PC-3 (cell line): Measurements from ENCODE around the gene DALRD3. TPM values are rescaled to one million over a fixed set of nuclear protein-coding genes. Genes with fewer than 3 reads are reported as not detected.
A peak's percentile ranks its signal among the peaks of the same experiment; 100 is the strongest.

Source experiments
- ATAC-seq: fragments of 200-7000 bp; cut with Tn5 transposase; 2 replicates; pipeline ENCODE4 v1.9.1; 2020; ENCODE audit warnings: mild to moderate bottlenecking, moderate library complexity
- BruUV-seq: library from RNA; stranded (reverse); fragments of 400-500 nt; replicated peaks from 2 replicates; lab custom pipeline; 2021; lab: Mats Ljungman, UMichigan
- CTCF ChIA-PET: fragments of 300-600 bp; sonication (Branson Sonifier 250); formaldehyde crosslinking; loops from one replicate; lab custom pipeline; 2022; ENCODE audit warnings: antibody characterized with exemption; lab: Charles Lee
- POLR2A ChIA-PET: fragments of 300-600 bp; sonication (Branson Sonifier 250); formaldehyde crosslinking; loops from one replicate; lab custom pipeline; 2022; ENCODE audit warnings: antibody characterized with exemption; ENCODE audit not compliant: unreplicated experiment; lab: Charles Lee
- DNase-seq: peaks from one replicate; pipeline ENCODE4 v3.0.0-alpha.2; 2015
- H2AFZ ChIP-seq: fragments of 300-600 bp; sonication (generic); 2 replicates; pipeline ENCODE4 v1.6.0; 2016; ENCODE audit warnings: antibody characterized with exemption, low read length
- H3F3A ChIP-seq: fragments of 300-600 bp; sonication (generic); one replicate; pipeline ENCODE4 v1.6.0; 2017; ENCODE audit warnings: antibody characterized with exemption, low read length, control low read depth, mild to moderate bottlenecking; ENCODE audit not compliant: unreplicated experiment
- H3K27ac ChIP-seq: fragments of 300-600 bp; sonication (generic); 2 replicates; pipeline ENCODE4 v1.5.1; 2016; ENCODE audit warnings: mild to moderate bottlenecking, low read length
- H3K27me3 ChIP-seq: fragments of 300-600 bp; sonication (generic); 2 replicates; pipeline ENCODE4 v1.6.1; 2016; ENCODE audit warnings: low read length, mixed read lengths
- H3K36me3 ChIP-seq: fragments of 300-600 bp; sonication (generic); 2 replicates; pipeline ENCODE4 v1.6.1; 2016; ENCODE audit warnings: low read depth, mixed run types, low read length, mixed read lengths
- H3K4me1 ChIP-seq: fragments of 300-600 bp; sonication (generic); 2 replicates; pipeline ENCODE4 v1.5.1; 2016; ENCODE audit warnings: low read length; ENCODE audit not compliant: insufficient read depth
- H3K4me2 ChIP-seq: fragments of 300-600 bp; sonication (generic); 2 replicates; pipeline ENCODE4 v1.6.0; 2016; ENCODE audit warnings: low read length
- H3K4me3 ChIP-seq: fragments of 300-600 bp; sonication (generic); 2 replicates; pipeline ENCODE4 v1.5.1; 2016; ENCODE audit warnings: mild to moderate bottlenecking, low read length, mixed read lengths
- H3K79me2 ChIP-seq: fragments of 300-600 bp; sonication (generic); 2 replicates; pipeline ENCODE4 v1.6.1; 2017; ENCODE audit warnings: low read length, mixed read lengths
- H3K9ac ChIP-seq: fragments of 300-600 bp; sonication (generic); 2 replicates; pipeline ENCODE4 v1.6.0; 2016; ENCODE audit warnings: mild to moderate bottlenecking, low read length
- H3K9me2 ChIP-seq: fragments of 300-600 bp; sonication (generic); replicated peaks from 2 replicates; pipeline ENCODE4 v1.6.1; 2016; ENCODE audit warnings: mixed run types, low read length, mixed read lengths
- H3K9me3 ChIP-seq: fragments of 300-600 bp; sonication (generic); 2 replicates; pipeline ENCODE4 v1.6.1; 2016; ENCODE audit warnings: low read length, mixed read lengths
- H4K20me1 ChIP-seq: fragments of 300-600 bp; sonication (generic); 2 replicates; pipeline ENCODE4 v1.6.1; 2016; ENCODE audit warnings: low read length, mixed read lengths
- EZH2 ChIP-seq: fragments of 300-600 bp; sonication (generic); IDR thresholded peaks from one replicate; pipeline ENCODE4 v1.6.1; 2017; ENCODE audit warnings: antibody characterized with exemption, mild to moderate bottlenecking, low read length; ENCODE audit not compliant: unreplicated experiment
- EZH2phosphoT487 ChIP-seq: fragments of 300-600 bp; sonication (generic); IDR thresholded peaks from 2 replicates; pipeline ENCODE4 v1.6.1; 2018; ENCODE audit warnings: mild to moderate bottlenecking, antibody characterized with exemption, low read length, borderline replicate concordance
- intact Hi-C: fragments of 100-400 bp; cut with micrococcal nuclease; formaldehyde crosslinking; loops from 2 replicates; pipeline ENCODE4 v1.9.0; 2023
- total RNA-seq: library from RNA; depleted of rRNA; stranded (reverse); fragments of >200 nt; gene quantifications from 2 replicates; pipeline ENCODE4 v1.2.3, GENCODE V29; 2014
- TF ChIP-seq, protein P1 (sequence below): fragments of 300-600 bp; sonication (generic); conservative IDR thresholded peaks from 2 replicates; pipeline ENCODE4 v1.5.1; 2017; ENCODE audit warnings: antibody characterized with exemption, low read depth, mild to moderate bottlenecking, low read length

The DALRD3 gene
- total RNA-seq, 1 experiment from 2014 or later, result 43.3 TPM

DNA sequence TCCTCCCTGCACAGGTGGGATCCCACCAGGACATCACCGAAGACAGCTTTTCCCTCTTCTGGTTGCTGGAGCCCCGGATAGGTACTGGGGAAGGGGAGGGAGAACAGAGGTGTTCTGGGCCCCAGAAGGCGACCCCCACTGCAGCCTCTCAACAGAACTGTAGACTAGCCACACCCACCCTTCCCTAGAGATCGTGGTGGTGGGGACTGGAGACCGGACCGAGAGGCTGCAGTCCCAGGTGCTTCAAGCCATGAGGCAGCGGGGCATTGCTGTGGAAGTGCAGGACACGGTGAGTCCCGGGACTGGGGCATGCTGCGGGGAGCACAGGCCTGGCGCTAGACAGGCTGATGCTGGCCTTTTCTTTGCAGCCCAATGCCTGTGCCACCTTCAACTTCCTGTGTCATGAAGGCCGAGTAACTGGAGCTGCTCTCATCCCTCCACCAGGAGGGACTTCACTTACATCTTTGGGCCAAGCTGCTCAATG lies 4.3 kb upstream of the DALRD3 start:
- Histone ChIP-seq H4K20me1 (0 out of 2 replicates have a peak, but pooled peaks cover 4% of the 10 kb centered on the region), H3K27me3 (no peaks in the 10 kb centered on the region), H3K4me2 (peak overlapping the region; percentile 99), H3K36me3 (peaks cover 39% of the 10 kb centered on the region), H3K27ac (peak overlapping the region; percentile 95), H3K4me1 (peaks cover 35% of the 10 kb centered on the region), H3F3A (no peaks in the 10 kb centered on the region), H2AFZ (no peak overlapping the region), H3K9me3 (no peaks in the 10 kb centered on the region), H3K4me3 (peak overlapping the region; percentile 94), H3K9ac (peak overlapping the region; percentile 96), H3K79me2 (peaks cover 78% of the 10 kb centered on the region), H3K9me2 (no peaks in the 10 kb centered on the region)
- CTCF ChIA-PET, result interaction anchor here (0.6 to 1.8 kb wide), 5 partner anchors 16 to 71 kb away, joined by 3 to 17 read pairs (median 8); partner anchors contain the start of genes QRICH1 and WDR6
- ATAC-seq (no peak), DNase-seq (peak; percentile 49)
- POLR2A ChIA-PET, result interaction anchor here (1.0 to 3.8 kb wide), 2 partner anchors 15 to 33 kb away, joined by 5 to 51 read pairs; partner anchors contain the start of gene WDR6
- BruUV-seq, result no TSS peak
- no peak for TF ChIP-seq EZH2phosphoT487
- TF ChIP-seq EZH2, result no peak
- TF ChIP-seq, protein P1, sequence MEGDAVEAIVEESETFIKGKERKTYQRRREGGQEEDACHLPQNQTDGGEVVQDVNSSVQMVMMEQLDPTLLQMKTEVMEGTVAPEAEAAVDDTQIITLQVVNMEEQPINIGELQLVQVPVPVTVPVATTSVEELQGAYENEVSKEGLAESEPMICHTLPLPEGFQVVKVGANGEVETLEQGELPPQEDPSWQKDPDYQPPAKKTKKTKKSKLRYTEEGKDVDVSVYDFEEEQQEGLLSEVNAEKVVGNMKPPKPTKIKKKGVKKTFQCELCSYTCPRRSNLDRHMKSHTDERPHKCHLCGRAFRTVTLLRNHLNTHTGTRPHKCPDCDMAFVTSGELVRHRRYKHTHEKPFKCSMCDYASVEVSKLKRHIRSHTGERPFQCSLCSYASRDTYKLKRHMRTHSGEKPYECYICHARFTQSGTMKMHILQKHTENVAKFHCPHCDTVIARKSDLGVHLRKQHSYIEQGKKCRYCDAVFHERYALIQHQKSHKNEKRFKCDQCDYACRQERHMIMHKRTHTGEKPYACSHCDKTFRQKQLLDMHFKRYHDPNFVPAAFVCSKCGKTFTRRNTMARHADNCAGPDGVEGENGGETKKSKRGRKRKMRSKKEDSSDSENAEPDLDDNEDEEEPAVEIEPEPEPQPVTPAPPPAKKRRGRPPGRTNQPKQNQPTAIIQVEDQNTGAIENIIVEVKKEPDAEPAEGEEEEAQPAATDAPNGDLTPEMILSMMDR, result no peak
- intact Hi-C loops, result loop anchor here (5.0 kb wide), 1 partner anchor 70 kb away; the partner anchor contains the start of gene QRICH1

DNA sequence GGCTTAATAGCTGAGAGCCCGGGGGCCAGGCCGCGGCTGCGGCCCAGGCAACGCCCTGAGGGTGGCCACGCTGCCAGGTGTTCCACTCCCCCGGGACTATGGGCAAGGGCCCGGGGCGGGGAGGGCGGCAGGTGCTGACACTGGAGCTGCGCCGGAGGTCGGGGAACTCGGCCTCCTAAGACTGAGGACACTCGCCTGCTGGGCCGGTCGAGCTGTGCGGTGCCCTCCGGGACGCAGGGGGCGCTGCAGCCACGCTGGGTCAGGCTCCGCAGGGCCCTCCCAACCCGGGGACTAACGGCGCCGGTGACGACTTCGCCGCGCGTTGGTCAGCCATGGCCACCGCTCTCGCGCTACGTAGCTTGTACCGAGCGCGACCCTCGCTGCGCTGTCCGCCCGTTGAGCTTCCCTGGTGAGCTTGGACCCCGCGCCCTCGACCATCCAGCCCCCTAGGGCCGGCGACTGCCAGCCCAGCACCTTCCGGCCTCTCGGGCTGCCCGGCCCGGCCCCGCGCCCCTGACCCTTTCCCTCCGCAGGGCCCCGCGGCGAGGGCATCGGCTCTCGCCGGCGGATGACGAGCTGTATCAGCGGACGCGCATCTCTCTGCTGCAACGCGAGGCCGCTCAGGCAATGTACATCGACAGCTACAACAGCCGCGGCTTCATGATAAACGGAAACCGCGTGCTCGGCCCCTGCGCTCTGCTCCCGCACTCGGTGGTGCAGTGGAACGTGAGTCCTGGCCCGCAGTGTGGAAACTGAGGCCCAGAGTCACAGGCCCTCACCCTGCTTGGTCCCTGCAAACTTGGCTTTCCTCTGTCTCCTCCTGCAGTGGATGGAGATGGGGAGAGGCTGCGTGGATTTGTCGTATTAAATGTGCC lies 3.7 kb upstream of the DALRD3 start, which contains the start of gene NDUFAF3:
Gene NDUFAF3 (plus strand): TSS at position 309 of the 875 bp plus-strand sequence. CDS start 24 bp downstream, at position 333.
- peaks cover 71% of the 10 kb centered on the region for H3K79me2 ChIP-seq
- H3K9ac ChIP-seq, result peak within 1 kb of the TSS; percentile 96
- intact Hi-C loops, result loop anchor here (1.0 to 5.0 kb wide), 2 partner anchors 15 to 70 kb away; partner anchors contain the start of genes QRICH1 and WDR6
- no peaks in the 10 kb centered on the region for H3F3A ChIP-seq
- ATAC-seq (peak; percentile 53), DNase-seq (peak; percentile 95)
- peak within 1 kb of the TSS; percentile 99 for H3K4me2 ChIP-seq
- H3K27me3 ChIP-seq, result no peaks in the 10 kb centered on the region
- peak within 1 kb of the TSS; percentile 94 for H3K4me3 ChIP-seq
- H4K20me1 ChIP-seq, result no peaks in the 10 kb centered on the region
- H3K36me3 ChIP-seq, result peaks cover 32% of the 10 kb centered on the region
- ChIA-PET POLR2A (interaction anchor here (0.5 to 3.8 kb wide), 5 partner anchors 14 to 1680 kb away, joined by 3 to 51 read pairs (median 4); partner anchors contain the start of gene WDR6), CTCF (interaction anchor here (0.6 to 1.8 kb wide), 6 partner anchors 10 to 274 kb away, joined by 3 to 9 read pairs (median 4); partner anchors contain the start of genes QRICH1 and WDR6)
- H3K9me3 ChIP-seq, result no peaks in the 10 kb centered on the region
- H2AFZ ChIP-seq, result peak within 1 kb of the TSS; percentile 85
- no peaks in the 10 kb centered on the region for H3K9me2 ChIP-seq
- H3K27ac ChIP-seq, result peak within 1 kb of the TSS; percentile 95
- peaks cover 35% of the 10 kb centered on the region; the same call in 1 of the 2 replicates for H3K4me1 ChIP-seq
- BruUV-seq, result TSS peak; percentile 27
- TF ChIP-seq EZH2 (no peak), EZH2phosphoT487 (no peak)
- TF ChIP-seq, protein P1, result peak; percentile 86
